Kidney epithelial cell (primary cell): ENCODE data around the gene IGFL4. TPM values are rescaled to one million over a fixed set of nuclear protein-coding genes. Genes with fewer than 3 reads are reported as not detected.

Experiments
- DNase-seq: peaks from one replicate; pipeline ENCODE4 v3.0.0-alpha.2; 2010; ENCODE audit warnings: low read depth
- H3K27me3 ChIP-seq: 2 replicates; pipeline ENCODE4 v1.6.0; 2011; ENCODE audit warnings: low read length; ENCODE audit not compliant: control insufficient read depth, insufficient read depth
- H3K36me3 ChIP-seq: 2 replicates; pipeline ENCODE4 v1.5.1; 2011; ENCODE audit warnings: low read length; ENCODE audit not compliant: control insufficient read depth, insufficient read depth
- H3K4me3 ChIP-seq: 2 replicates; pipeline ENCODE4 v1.5.1; 2011; ENCODE audit warnings: low read depth, mild to moderate bottlenecking, control low read depth, low read length
- CTCF ChIP-seq: IDR thresholded peaks from 2 replicates; pipeline ENCODE4 v1.5.1; 2011; ENCODE audit warnings: mild to moderate bottlenecking, moderate library complexity, low read length, control low read depth, inconsistent platforms; ENCODE audit not compliant: insufficient read depth, poor library complexity, severe bottlenecking
- total RNA-seq: library from RNA; depleted of rRNA; stranded (reverse); fragments of >200 nt; gene quantifications from 2 replicates; pipeline ENCODE4 v1.2.3, GENCODE V29; 2015

The IGFL4 gene
- total RNA-seq, 1 donor from 2014 or later: not detected

GRCh38 chr19:46056536-46056935 is 15.7 kb upstream of the IGFL4 start:
- DNase-seq: no peak
- H3K36me3 ChIP-seq: no peaks in the 10 kb centered on the region
- no peak for TF ChIP-seq CTCF
- H3K4me3 ChIP-seq: no peak overlapping the region
- no peaks in the 10 kb centered on the region for H3K27me3 ChIP-seq

- TF ChIP-seq CTCF: no peak
- Histone ChIP-seq H3K4me3 (no peak overlapping the region), H3K36me3 (no peaks in the 10 kb centered on the region), H3K27me3 (peaks cover 6% of the 10 kb centered on the region)
- DNase-seq: no peak
Measured at GRCh38 chr19:46052896-46053295, 12.1 kb upstream of the IGFL4 start.

- no peak for TF ChIP-seq CTCF
- no peak for DNase-seq
- H3K27me3 ChIP-seq: peaks cover 6% of the 10 kb centered on the region
Measured at GRCh38 chr19:46049597-46049996, 8.8 kb upstream of the IGFL4 start.

GRCh38 chr19:46043519-46043918 is 2.7 kb upstream of the IGFL4 start:
- H3K4me3 ChIP-seq: no peak overlapping the region
- peaks cover 16% of the 10 kb centered on the region for H3K27me3 ChIP-seq
- H3K36me3 ChIP-seq: no peaks in the 10 kb centered on the region
- no peak for TF ChIP-seq CTCF
- DNase-seq: no peak

More at GRCh38 chr19:46049597-46049996, 8.8 kb upstream of the IGFL4 start:
- no peak overlapping the region for H3K4me3 ChIP-seq
- no peaks in the 10 kb centered on the region for H3K36me3 ChIP-seq

GRCh38 chr19:46042252-46042883 is 1.6 kb upstream of the IGFL4 start:
- peaks cover 16% of the 10 kb centered on the region for H3K27me3 ChIP-seq
- no peaks in the 10 kb centered on the region for H3K36me3 ChIP-seq
- no peak overlapping the region for H3K4me3 ChIP-seq
- no peak for DNase-seq
- TF ChIP-seq CTCF: no peak

- TF ChIP-seq CTCF: no peak
- DNase-seq: no peak
- Histone ChIP-seq H3K27me3 (peaks cover 22% of the 10 kb centered on the region), H3K4me3 (no peak overlapping the region), H3K36me3 (no peaks in the 10 kb centered on the region)
Measured at GRCh38 chr19:46040125-46040524, 677 bp downstream of the IGFL4 start.
